Central memory CD4-positive, alpha-beta T cell (primary cell): ENCODE results near the gene AGPAT3.

Experiments
- DNase-seq: peaks from one replicate; pipeline ENCODE4 v3.0.0; 2022

AGPAT3 gene

GRCh38 chr21:43864313-43864961 is 586 bp upstream of the AGPAT3 start:
- peak; percentile 21 for DNase-seq

GRCh38 chr21:43865540-43866259 is 677 bp downstream of the AGPAT3 start:
- peak; percentile 63 for DNase-seq

- no peak for DNase-seq
Observed at GRCh38 chr21:43866260-43866629, 1.2 kb downstream of the AGPAT3 start.

GRCh38 chr21:43866659-43867331 is 1.8 kb downstream of the AGPAT3 start:
- peak; percentile 64 for DNase-seq

- DNase-seq = no peak
Observed at GRCh38 chr21:43867332-43867703, 2.3 kb downstream of the AGPAT3 start.

- DNase-seq = no peak
Observed at GRCh38 chr21:43867948-43868347, 2.9 kb downstream of the AGPAT3 start.

- no peak for DNase-seq
Observed at GRCh38 chr21:43868461-43868860, 3.4 kb downstream of the AGPAT3 start.

GRCh38 chr21:43869486-43870325 is 4.7 kb downstream of the AGPAT3 start:
- DNase-seq = no peak

GRCh38 chr21:43871487-43871886 is 6.5 kb downstream of the AGPAT3 start:
- DNase-seq = no peak

GRCh38 chr21:43872531-43873197 is 7.6 kb downstream of the AGPAT3 start:
- no peak for DNase-seq

- DNase-seq = no peak
Observed at GRCh38 chr21:43873673-43874072, 8.7 kb downstream of the AGPAT3 start.

GRCh38 chr21:43874085-43874805 is 9.2 kb downstream of the AGPAT3 start:
- no peak for DNase-seq

- no peak for DNase-seq
Observed at GRCh38 chr21:43876605-43877004, 11.6 kb downstream of the AGPAT3 start.

- no peak for DNase-seq
Observed at GRCh38 chr21:43877936-43878575, 13.0 kb downstream of the AGPAT3 start.

GRCh38 chr21:43879348-43880110 is 14.5 kb downstream of the AGPAT3 start:
- DNase-seq = no peak

GRCh38 chr21:43880111-43880985 is 15.3 kb downstream of the AGPAT3 start:
- no peak for DNase-seq

GRCh38 chr21:43881283-43881682 is 16.3 kb downstream of the AGPAT3 start:
- no peak for DNase-seq

GRCh38 chr21:43881935-43882334 is 16.9 kb downstream of the AGPAT3 start:
- no peak for DNase-seq

- DNase-seq = no peak
Observed at GRCh38 chr21:43882952-43883545, 18.0 kb downstream of the AGPAT3 start.
